Activated T-cell treated with anti-CD3 and anti-CD28 coated beads for 1 hour (primary cell): ENCODE results near the gene ACCSL.

Source experiments
- DNase-seq: peaks from one replicate; pipeline ENCODE4 v3.0.0-alpha.2; 2020; ENCODE audit warnings: low read depth

The ACCSL gene

GRCh38 chr11:44058275-44058674 is 10.5 kb downstream of the ACCSL start:
- no peak for DNase-seq

DNA sequence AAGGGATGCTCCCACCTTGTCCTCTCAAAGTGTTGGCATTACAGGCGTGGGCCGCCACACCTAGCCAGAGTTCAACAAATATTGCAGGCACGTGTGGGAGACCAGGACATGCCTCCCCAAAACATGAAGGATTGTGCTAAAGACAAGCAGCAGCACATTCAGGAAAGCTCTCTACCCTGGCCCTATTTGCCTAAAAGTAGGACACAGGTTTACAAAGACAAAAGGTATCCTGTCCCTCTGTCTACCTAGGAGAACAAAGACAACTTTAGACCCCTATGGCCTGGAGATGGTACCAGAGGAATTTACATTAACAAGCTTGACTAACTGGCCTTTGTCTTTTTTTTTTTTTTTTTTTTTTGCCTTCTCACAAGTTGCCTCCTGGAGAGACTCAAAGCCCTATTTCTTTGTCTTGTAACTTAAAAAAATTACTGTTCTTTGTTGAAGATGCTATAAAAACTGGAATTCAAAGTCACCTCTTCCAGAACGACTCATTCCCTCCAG is 17.4 kb downstream of the ACCSL start:
- no peak for DNase-seq

GRCh38 chr11:44065841-44066731 is 18.3 kb downstream of the ACCSL start, which contains the start of gene ACCS:
Gene ACCS, plus strand, starts transcription at chr11:44066270. Its CDS starts 1,358 bp downstream, at chr11:44067628.
- DNase-seq = peak; percentile 85

- no peak for DNase-seq
These were observed 19.0 kb downstream of the ACCSL start for GRCh38 chr11:44066732-44067141.

DNA sequence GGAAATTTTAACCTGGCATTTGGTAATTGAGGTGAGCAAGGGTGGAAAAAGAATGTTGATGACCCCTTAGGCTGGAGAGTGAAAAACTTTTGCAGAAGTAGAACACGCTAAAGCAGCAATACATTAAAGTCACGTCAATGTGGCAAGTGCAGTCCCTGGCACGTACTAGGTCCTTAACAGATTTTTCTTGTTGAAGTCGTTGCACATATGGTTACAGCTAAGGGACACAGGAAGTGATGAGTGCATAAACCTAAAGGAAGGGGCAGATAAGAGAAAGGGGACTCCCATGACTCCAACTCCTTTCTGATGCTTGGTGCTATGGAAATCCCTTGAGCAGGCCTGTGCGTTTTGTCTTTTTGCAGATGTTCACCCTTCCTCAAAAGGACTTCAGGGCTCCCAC is 19.5 kb downstream of the ACCSL start:
- DNase-seq = no peak

DNA sequence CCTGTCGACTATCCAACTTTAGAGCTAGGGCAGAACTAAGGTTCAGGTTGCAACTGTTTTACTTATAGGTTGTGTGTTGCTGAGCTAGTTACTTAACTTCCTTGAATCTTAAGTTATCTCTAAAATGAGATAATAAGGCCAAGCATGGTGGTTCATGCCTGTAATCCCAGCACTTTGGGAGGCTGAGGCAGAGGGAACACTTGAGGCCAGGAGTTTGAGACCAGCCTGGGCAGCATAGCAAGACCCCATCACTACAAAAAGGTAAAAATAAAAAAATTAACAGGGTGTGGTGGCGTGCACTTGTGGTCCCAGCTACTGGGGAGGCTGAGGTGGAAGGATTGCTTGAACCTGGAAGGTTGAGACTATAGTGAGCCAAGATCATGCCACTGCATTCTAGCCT is 20.4 kb downstream of the ACCSL start:
- no peak for DNase-seq

DNA sequence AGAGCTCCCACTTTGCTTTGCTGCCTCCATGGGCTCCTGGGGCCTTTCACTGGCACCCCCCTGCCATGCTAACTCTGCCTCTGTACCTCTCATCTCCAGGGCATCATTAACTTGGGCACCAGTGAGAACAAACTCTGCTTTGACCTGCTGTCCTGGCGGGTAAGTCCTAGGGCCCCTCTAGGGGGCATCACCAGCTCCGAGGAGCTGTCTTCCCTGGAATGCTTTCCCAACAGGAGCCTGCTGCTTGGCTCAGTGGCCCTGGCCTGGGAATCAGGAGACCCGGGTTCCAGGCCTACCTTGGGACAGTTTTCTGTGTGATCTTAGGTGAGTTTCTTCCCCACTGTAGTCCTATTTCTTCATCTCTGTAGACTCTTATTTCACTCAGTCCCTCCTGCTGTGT is 23.4 kb downstream of the ACCSL start:
- DNase-seq = no peak

GRCh38 chr11:44072757-44073658 is 25.2 kb downstream of the ACCSL start:
- no peak for DNase-seq

DNA sequence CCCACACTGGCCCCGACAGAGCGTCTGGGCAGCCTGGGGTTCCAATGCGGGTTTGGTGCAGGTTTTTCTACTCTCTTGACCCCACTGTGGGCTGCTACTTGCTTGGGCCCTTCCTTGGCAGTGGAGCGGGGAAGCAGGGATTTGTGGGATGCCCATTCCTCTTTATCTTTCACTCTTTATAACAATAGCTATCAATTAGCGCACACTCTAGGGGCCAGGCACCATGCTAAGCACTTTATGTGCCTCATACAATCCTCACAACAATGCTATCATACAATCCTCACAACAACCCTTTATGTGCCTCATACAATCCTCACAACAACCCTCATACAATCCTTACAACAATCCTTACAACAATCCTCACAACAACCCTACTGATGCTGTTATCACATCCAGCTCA is 31.0 kb downstream of the ACCSL start:
- DNase-seq = no peak

- DNase-seq = no peak
These were observed 31.6 kb downstream of the ACCSL start for GRCh38 chr11:44079376-44079775.

GRCh38 chr11:44080951-44081350 is 33.2 kb downstream of the ACCSL start:
- no peak for DNase-seq

- no peak for DNase-seq
These were observed 34.9 kb downstream of the ACCSL start for GRCh38 chr11:44082645-44083044.

DNA sequence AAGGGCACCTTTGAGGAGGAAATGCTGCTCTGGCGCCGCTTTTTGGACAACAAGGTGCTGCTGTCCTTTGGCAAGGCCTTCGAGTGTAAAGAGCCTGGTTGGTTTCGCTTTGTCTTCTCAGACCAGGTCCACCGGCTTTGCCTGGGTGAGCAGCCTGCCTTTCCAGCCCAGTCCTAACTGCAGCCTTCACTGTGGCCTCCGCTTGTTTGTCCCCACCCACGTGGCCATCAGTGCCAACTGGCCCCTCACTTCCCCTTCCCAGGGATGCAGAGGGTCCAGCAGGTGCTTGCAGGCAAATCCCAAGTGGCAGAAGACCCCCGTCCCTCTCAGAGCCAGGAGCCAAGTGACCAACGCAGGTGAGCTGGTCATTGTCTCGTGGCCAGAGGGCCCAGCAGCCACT is 35.7 kb downstream of the ACCSL start:
- no peak for DNase-seq

GRCh38 chr11:44083906-44084305 is 36.1 kb downstream of the ACCSL start:
- DNase-seq = no peak

DNA sequence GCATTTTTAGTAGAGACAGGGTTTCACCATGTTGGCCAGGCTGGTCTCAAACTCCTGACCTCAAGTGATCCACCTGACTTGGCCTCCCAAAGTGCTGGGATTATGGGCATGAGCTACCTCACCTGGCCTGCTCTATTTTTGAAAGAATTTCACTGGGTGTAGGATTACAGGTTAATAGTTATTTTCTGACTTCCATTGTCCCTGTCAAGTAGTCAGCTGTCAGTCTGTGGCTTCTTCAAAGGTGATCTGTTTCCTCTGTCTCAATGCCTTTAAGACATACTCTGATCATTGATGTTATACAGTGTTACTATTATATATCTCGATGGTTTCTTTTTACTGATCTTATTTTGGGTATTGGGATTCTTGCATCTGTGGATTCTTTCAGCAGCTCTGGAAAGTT is 37.5 kb downstream of the ACCSL start:
- DNase-seq = no peak

- DNase-seq = no peak
These were observed 40.6 kb downstream of the ACCSL start for GRCh38 chr11:44088377-44088776.

DNA sequence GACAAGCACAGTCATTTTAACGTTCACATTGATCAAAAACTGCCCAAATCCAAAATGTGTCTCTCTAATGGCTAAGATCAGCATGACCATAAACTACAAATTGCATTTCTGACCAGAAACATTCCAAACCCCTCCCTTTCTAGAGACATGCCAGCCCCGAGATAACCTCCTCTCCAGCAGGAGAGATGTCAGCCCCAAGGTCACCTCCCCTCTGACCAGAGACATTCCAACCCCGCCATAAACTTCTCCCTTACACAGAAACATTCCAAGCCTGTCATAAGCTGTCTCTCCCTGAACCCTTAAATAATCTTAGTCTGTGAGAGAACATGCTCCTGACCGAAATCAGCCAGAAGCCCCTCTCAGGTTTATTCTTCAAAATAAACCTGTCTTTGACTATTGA is 41.1 kb downstream of the ACCSL start:
- no peak for DNase-seq

DNA sequence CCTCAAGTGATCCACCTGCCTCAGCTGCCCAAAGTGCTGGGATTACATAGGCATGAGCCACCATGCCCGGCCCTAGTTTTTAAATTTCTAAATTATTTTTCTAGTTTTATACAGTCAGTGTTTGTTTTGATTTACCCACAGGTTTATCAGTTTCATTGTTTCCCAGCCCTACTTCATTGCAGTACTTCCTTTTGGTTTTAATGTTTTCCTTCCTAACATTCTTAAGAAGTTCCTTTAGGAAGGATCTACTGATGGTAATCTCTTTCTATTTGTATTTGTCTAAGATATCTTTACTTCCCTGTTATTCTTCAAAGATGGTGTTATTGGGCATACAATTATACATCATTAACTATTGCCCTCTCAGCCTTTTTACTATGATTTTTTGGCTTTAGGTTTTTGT is 42.8 kb downstream of the ACCSL start:
- DNase-seq = no peak

GRCh38 chr11:44094260-44094868 is 46.6 kb downstream of the ACCSL start:
- peak; percentile 69 for DNase-seq

DNA sequence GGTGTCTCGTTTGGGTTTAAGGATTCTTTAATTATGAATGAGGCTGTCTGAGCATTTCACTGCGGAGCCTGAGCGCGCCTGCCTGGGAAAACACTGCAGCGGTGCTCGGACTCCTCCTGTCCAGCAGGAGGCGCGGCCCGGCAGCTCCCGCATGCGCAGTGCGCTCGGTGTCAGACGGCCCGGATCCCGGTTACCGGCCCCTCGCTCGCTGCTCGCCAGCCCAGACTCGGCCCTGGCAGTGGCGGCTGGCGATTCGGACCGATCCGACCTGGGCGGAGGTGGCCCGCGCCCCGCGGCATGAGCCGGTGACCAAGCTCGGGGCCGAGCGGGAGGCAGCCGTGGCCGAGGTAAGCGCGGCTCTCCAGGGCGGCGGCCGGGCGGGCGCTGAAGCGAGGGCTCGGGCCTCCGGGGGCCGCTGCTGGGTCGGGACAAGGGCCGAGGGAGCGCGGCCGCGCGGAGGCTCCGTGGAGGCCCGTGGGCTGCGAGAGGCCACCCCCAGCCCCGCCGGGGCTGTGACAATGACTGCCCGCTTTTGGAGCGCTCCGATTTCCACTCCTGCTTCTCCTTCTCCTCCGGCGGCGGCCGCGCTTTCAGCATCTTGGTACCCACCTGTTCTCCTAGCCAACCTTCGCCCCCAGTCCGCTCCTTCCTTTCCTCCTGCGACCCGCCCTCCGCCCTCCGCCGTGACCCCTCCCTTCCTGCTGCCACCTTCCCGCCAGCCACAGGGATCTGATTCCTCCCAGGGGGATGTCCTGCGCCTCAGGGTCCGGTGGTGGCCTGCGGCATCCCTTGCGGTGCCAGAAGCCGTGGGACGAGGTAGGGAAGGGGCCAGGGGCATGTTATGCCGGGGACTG is 48.0 kb downstream of the ACCSL start, which contains the start of gene EXT2:
Gene EXT2 (plus strand): TSS at position 173 of the 854 bp plus-strand sequence. CDS start 12,035 bp downstream, outside the sequence.
- peak; percentile 80 for DNase-seq
